Esophagus muscularis mucosa (tissue), 3 donors: ENCODE measurements around the gene NKD2.
"Not testable (repeated sequence)": the region's sequence is repeated elsewhere in the genome, so short reads cannot be mapped to it uniquely, and the experiment has no call there.

Experiments used
- POLR2A ChIP-seq: fragments of 450-650 bp; IDR thresholded peaks from one replicate; pipeline ENCODE4 v1.6.1; 2017; ENCODE audit warnings: antibody characterized with exemption, moderate library complexity, mild to moderate bottlenecking, low read depth
- POLR2AphosphoS5 ChIP-seq, 2 donors: sonication (generic); formaldehyde crosslinking; IDR thresholded peaks; one replicate each; pipeline ENCODE4 v1.6.1; 2017; ENCODE audit warnings: antibody characterized with exemption in 2 of 2
- TF ChIP-seq, protein P1 (sequence below), 3 experiments: fragments of 200-600 bp in 2 of 3; fragments of 450-650 bp in 1 of 3; sonication (generic) in 2 of 3; IDR thresholded peaks; one replicate each; pipeline ENCODE4 v1.5.1; 2017 to 2019; ENCODE audit warnings: antibody characterized with exemption in 3 of 3, mild to moderate bottlenecking in 2 of 3, moderate library complexity in 1 of 3

GRCh38 chr5:972575-972974 is 36.0 kb upstream of the NKD2 start:
- TF ChIP-seq, protein P1, sequence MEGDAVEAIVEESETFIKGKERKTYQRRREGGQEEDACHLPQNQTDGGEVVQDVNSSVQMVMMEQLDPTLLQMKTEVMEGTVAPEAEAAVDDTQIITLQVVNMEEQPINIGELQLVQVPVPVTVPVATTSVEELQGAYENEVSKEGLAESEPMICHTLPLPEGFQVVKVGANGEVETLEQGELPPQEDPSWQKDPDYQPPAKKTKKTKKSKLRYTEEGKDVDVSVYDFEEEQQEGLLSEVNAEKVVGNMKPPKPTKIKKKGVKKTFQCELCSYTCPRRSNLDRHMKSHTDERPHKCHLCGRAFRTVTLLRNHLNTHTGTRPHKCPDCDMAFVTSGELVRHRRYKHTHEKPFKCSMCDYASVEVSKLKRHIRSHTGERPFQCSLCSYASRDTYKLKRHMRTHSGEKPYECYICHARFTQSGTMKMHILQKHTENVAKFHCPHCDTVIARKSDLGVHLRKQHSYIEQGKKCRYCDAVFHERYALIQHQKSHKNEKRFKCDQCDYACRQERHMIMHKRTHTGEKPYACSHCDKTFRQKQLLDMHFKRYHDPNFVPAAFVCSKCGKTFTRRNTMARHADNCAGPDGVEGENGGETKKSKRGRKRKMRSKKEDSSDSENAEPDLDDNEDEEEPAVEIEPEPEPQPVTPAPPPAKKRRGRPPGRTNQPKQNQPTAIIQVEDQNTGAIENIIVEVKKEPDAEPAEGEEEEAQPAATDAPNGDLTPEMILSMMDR (IDR thresholded peaks at IDR 0.05), result not testable (repeated sequence)
- not testable (repeated sequence) for TF ChIP-seq POLR2A; POLR2AphosphoS5 (IDR thresholded peaks at IDR 0.05)
